ENCODE measurements around the gene CLDN3.
"Not testable (repeated sequence)": the region's sequence is repeated elsewhere in the genome, so short reads cannot be mapped to it uniquely, and the experiment has no call there.

Gene CLDN3, protein sequence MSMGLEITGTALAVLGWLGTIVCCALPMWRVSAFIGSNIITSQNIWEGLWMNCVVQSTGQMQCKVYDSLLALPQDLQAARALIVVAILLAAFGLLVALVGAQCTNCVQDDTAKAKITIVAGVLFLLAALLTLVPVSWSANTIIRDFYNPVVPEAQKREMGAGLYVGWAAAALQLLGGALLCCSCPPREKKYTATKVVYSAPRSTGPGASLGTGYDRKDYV

DNA sequence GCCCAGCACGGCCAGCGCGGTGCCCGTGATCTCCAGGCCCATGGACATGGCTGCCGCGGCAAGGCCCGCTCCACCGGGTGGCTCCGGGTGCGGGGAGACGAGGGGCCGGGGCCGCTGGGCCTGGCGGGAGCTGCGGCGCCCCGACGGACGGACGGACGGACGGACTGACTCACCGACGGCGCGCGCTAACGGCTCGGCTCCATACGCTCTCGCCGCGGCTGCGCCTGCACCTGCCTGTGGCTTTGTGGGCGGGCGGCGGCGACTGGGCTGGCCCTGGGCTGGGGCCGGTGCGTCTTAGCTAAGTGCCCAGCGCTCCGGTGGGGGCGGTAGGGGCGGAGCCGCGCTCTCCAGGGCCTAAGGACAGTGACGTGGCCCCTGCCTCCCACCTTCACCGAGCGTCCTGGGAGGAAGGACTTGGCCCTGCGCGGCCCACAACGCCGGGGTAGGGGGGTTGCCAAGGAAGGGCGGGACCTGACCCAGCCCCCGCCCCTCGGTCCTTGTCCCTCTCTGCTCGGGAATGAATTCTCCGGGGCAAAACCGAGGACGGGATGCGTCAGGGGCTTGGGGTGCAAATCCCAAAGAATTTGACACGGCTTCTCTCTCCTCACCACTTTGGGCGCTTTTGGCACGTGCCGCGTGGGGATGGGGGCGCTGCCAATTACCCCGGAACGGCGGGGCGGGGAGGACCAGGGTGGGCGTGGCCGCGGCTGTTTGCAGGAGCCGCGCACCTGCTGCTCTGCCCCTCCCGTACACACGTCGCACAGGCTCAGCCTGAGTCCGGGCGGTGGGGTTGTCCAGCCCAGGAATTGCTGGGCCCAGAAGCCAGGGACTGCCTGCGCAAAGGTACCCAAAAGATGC lies at the start of gene CLDN3:
Gene CLDN3 (minus strand): TSS at position 269 of the 858 bp plus-strand sequence. CDS start 221 bp downstream, at position 48.
- DNase-seq: peak; percentile 87 to 96

DNA sequence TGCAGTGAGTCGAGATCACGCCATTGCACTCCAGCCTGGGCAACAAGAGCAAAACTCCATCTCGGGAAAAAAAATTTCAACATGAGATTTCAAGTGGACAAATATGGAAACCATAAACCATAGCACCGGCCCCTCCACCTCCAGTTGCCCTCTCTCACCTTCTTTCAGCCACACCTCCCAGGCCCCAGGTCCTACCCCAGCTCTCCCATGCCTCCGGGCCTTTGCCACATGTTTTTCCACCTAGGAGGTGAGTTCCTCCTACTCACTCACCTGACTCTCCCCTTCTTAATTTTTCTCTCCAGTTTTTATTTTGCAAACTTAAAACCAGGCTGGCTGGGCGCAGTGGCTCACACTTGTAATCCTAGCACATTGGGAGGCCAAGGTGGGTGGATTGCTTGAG lies 47.1 kb upstream of the CLDN3 start:
- DNase-seq: no peak

DNA sequence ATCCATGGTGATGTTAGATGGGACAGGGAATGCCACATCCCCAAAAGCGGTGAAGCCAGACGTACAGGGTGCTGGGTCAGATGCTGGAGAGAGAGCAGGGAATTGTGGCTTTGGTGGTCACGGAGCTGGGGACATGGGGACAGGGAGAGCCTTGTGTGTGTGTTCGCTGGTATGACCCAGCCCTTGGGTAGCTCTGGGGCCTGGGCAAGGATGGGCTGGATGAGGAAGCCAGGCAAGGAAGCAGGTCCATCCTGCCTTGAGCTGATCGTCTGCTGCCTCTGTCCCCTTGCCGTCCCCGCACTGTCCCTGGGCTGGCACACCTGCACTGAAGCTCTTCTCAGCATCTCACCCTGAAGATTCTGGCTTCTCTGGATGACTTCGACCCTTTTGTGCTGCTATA lies 45.4 kb upstream of the CLDN3 start:
- no peak for DNase-seq

DNA sequence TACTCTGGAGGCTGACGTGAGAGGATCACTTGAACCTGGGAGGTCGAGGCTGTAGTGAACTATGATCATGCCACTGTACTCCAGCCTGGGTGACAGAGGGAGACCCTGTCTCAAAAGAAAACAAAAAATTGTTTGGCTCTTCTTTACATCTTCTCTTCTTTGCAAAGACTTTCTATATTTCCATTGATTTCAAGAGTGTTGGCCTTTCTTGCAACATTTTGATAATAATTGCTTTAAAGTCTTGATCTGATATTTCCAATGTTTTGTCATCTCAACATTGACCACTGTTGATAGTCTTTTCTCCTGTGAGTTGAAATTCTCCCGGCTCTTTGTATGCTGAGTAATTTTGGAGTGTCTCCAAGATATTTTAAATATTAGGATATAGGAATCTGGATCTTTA lies 42.9 kb upstream of the CLDN3 start:
- DNase-seq: no peak

DNA sequence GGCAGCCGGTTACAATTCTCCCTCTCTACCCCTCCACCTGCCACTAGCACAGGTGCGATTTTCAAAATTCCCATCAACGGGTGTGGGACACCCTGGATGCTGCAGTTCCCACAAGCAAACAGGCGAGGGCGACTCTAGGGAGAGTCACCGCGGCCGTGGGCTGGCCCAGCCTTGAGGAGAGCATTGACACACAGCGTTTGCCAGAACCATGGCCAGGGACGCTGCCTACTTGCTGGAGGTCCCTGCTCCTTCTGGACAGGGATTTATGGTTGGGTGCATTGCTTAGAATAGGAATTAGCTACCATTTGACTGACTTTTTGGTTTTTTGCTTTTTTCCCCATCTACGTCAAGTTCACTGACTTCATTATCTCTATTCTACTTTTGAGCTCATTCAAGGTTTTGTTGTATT lies 41.7 kb upstream of the CLDN3 start:
- DNase-seq: peak; percentile 60 to 69

DNA sequence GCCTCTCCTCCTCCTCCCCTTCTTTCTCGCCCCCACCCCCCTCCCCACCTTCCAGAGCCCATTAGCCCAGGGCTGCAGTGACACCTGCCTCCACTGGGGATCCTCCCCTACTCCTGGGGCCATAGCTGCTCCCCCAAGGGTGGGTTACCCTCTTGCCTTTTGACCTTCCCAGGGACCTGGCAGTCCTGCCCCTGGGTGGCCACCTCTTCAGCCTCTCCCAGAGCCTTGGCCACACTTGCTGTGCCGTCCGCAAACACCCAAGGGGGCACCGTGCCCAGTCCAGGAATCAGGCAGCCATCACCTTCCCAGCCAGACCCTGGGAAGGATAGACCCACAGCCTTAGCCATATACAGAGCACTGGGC lies 40.9 kb upstream of the CLDN3 start:
- DNase-seq: no peak

DNA sequence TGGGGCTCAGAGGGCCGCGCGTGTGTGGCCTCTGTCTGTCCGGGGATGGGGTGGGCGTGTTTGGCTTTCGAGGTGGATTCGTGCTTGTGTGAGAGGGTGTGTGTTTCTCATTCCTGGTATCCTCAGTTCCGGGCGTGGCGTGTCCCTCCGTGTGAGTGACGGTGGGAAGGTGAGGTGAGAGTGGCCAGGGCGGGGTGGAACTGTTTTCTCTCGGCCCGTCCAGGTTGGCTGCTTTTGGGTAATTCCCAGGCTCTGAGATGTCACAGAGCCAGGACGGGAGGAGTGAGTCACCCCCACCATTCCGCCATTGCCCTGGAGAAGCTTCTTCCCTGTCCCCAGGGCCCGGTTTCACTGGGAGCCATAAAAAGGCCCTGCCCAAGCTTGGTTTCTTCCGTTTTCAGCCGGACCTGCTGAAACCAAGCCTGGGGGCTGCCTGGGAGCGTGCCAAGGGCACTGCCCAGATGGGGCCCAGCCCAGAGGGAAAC lies 39.4 kb upstream of the CLDN3 start:
- DNase-seq: no peak

DNA sequence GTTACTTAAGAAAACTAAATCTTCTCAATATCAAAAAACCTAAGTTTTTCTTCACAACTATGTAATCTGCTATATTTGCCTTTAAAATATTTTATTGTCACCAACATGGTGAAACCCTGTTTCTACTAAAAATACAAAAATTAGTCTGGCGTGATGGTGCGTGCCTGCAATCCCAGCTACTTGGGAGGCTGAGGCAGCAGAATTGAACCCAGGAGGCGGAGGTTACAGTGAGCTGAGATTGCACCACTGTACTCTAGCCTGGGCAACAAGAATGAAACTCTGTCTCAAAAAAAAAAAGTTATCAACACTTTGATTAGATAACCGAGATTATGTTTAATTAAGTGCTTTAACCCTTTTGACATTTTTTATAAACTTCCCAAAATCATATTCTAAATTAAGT lies 32.4 kb upstream of the CLDN3 start:
- no peak for DNase-seq

DNA sequence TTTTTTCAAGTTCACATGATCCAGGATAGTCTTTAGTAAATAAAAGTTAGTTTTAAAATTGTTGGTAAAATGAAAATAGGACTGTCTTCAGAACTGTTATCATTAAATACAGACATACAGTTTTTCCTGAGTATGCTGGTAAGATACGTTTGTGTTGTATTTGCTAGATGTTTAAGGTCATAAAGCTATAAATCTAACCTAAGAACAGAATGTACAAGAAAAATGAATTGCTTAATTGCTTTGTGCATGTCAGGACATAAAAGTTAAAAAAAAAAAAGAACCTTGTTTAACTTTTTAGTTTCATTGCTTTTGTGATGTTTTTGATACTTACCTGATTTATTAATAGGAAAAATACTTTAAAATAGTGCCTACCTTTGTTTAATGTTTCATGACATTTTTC lies 31.5 kb upstream of the CLDN3 start:
- no peak for DNase-seq

DNA sequence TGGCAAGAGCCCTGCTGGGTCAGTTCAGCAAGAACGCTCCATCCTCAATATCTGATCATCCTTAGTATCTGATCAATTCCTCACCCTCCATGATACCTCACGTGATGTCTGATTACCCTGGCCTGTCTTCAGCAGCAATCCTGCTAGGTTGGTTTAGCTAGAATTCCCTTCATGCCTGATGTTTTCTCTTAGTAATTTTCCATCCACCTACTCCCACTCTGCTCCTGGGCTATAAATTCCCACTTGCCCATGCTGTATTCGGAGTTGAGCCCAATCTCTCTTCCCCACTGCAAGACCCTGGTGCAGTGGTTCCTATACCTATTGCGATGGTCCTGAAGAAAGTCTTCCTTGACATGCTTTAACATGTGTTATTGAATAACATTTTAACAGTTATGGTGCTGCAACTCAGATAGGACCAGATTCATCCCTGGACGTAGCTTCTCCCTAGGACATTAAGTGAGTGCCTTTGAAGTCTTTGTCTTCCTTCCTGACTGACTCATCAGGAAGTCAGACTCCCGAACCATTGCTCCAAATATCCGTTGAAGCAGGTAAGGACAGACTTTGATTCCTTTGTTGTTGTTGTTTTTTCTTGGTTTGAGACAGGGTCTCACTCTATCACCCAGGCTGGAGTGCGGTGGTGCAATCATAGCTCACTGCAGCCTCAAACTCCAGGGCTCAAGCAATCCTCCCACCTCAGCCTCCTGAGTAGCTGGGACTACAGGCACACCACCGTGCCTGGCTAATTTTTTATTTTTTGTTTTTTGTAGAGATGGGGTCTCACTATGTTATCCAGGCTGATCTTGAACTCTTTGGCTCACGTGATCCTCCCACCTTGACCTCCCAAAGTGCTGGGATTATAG lies 29.4 kb upstream of the CLDN3 start:
- no peak for DNase-seq

DNA sequence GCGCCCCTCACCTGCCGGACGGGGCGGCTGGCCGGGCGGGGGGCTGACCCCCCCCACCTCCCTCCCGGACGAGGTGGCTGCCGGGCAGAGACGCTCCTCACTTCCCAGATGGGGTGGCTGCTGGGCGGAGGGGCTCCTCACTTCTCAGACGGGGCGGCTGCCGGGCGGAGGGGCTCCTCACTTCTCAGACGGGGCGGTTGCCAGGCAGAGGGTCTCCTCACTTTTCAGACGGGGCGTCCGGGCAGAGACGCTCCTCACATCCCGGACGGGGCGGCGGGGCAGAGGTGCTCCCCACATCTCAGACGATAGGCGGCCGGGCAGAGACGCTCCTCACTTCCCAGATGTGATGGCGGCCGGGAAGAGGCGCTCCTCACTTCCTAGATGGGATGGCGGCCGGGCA lies 27.1 kb upstream of the CLDN3 start:
- not testable (repeated sequence) for DNase-seq

DNA sequence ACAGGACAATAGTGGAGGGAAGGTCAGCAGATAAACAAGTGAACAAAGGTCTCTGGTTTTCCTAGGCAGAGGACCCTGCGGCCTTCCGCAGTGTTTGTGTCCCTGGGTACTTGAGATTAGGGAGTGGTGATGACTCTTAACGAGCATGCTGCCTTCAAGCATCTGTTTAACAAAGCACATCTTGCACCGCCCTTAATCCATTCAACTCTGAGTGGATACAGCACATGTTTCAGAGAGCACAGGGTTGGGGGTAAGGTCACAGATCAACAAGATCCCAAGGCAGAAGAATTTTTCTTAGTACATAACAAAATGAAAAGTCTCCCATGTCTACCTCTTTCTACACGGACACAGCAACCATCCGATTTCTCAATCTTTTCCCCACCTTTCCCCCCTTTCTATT lies 26.6 kb upstream of the CLDN3 start:
- not testable (repeated sequence) for DNase-seq

DNA sequence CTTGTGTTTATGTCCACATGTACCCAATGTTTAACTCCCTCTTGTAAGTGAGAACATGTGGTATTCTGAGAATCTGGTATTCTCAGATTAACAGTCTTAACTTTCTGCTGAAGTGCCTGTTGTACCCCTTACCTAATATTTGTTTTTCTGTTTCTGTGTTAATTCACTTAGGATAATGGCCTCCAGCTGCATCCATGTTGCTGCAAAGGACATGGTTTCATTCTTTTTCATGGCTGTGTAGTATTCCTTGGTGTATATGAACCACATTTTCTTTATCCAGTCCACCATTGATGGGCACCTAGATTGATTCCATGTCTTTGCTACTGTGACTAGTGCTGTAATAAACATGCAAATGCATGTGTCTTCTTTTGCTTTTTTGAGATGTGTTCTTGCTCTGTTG lies 25.1 kb upstream of the CLDN3 start:
- DNase-seq: not testable (repeated sequence)

DNA sequence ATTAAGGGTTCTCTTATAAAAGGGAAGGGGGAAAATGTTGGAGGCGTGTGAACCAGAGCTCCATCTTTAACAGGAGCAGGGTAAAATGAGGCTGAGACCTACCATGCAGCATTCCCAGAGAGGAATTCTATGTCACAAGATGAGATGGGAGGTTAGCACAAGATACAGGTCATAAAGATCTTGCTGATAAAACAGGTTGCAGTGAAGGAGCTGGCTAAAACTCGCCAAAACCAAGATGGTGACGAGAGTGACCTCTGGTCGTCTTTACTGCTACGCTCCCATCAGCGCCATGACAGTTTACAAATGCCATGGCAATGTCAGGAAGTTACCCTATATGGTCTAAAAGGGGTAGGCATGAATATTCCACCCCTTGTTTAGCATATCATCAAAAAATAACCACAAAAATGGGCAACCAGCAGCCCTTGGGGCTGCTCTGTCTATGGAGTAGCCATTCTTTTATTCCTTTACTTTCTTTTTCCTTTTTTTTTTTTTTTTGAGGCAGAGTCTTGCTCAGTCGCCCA lies 21.2 kb upstream of the CLDN3 start:
- not testable (repeated sequence) for DNase-seq

DNA sequence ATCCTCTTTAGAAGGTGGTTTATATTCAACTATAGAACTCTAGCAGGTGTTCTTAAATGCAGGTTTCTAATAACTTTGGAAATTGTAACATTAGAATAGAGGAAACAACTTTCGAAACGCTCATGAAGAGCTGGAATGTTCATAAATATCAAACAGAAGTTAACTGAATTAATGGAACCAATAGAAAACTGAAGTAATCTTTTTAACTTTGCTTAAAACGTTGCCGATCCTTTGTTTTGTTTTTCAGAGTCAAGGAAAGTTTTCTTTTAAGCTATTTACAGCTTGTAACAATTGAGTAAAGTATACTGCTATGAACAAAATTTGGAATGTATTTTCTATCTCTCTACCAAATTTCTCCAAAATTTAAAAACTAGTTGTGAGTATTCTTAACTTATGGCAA lies 19.0 kb upstream of the CLDN3 start:
- DNase-seq: no peak

DNA sequence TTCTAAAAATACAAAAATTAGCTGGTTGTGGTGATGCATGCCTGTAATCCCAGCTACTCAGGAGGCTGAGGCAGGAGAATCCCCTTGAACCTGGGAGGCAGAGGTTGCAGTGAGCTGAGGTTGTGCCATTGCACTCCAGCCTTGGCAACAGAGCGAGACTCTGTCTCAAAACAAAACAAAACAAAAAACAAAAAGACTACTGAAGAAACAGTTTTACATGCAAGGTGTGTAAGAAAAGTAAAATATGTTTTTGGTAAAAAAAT lies 17.6 kb upstream of the CLDN3 start:
- not testable (repeated sequence) for DNase-seq

DNA sequence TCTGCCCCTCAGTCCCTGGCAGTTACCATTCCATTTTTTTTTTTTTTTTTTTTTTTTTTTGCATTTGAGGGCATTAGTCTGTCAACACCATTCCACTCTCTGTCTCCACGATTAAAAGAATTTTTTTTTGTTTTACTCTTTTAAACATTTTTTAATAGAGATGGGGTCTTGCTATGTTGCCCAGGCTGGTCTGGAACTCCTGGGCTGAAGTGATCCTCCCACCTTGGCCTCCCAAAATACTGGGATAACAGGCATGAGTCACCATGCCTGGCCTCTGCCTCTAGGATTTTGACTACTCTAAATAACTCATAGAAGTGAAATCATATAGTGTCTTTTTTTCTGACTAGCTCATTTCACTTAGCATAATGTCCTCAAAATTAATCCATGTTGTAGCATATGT lies 16.5 kb upstream of the CLDN3 start:
- no peak for DNase-seq

DNA sequence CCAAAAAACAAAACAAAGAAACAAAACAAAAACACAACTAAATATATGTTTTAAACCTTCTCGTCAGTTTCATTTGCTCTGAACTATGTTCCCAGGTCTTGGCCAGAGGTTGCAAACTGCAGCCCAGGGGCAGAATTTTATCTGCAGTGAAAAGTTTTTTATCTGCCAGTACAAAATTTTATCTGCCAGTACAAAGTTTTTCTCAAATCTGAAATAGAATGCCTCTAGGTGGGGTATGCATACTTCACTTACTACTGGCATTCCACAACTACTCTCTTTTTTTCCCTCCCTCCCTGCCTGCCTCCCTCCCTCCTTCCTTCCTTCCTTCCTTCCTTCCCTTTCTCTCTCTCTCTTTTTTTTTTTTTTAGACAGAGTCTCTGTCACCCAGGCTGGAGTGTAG lies 9.4 kb upstream of the CLDN3 start:
- DNase-seq: no peak

DNA sequence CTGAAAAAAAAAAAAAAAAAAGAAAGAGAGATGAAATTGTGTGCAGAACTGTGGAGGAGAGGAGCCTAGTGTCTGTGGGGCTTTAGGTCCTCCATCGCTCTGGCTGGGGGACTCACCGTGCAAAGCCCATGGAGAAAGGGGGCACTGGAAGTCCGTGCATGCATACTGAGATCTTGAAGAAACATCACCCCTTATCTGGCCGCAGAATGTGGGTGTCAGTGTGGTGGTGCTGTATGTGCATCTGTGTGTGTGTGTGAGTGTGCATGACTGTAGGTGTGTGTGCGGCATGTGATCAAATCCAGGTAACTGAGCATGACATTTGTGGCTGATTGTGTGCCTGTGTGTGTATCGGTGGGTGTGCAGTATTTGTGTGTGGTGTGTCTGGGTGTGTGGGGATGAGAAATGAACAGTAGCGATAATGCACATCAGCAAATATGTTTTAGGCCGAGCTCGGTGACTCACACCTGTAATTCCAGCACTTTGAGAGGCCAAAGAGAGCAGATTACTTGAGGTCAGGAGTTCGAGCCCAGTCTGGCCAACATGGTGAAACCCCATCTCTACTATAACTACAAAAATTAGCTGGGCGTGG lies 8.8 kb upstream of the CLDN3 start:
- no peak for DNase-seq

DNA sequence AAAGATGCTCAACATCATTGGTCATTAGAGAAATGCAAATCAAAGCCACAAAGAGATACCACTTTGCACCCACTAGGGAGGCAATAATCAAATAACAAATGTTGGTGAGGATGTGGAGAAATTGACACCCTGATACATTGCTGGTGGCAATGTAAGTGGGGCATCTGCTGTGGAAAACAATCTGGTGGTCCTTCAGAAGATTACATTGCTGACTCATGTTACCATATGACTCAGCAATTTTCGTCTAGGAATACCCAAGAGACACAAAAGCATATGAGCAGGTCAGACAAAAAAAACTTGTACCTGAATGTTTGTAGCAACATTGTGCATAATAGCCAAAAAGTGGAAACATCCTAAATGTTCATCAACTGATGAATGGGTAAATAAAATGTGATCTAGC lies 4.9 kb upstream of the CLDN3 start:
- DNase-seq: peak; percentile 7 to 15

DNA sequence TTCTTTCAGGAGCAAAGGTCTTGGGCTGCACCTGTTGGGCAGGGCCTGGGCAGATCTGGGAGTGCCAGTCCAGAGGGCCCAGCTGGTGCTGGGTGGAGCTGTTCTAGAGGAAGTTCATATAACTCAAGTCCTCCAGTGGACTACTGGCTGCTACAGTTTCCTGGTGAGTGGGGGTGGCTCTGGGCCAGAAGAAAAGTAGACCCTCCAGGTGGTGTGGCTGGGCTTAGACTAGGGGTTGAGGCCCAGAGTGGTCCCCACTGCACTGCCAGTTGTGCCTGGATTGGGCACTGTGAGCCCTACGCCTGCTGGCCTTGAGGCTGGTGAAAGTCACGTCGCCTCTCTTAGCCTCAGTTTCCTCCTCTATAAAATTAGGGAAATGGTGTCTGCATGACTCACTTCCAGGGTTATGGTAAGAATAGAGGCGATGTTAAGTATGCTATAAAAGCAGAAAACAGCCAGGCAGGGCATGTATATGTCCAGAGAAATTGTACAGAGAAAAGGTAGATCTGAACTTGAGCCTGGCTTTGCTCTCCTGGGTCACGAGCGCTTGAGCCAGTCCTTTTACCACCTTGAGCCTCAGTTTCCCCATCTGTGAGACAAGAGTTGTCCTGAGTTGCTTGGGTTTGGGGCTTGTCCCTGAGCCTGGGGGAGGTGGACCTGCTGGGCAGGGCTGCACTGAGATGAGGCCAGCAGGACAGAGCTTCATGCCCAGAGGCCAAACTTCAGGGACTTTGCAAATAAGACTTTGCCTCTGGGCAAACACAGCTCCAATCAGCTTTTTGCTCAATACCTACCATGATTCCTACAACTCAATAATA lies 3.8 kb upstream of the CLDN3 start:
- DNase-seq: no peak

Data from SHP77 (cell line).